AG20443 (cell line): Measurements from ENCODE around the gene SLC15A3.

ENCODE experiments used
- DNase-seq: peaks from one replicate; pipeline ENCODE4 v3.0.0; 2012; ENCODE audit warnings: low spot score, mixed read lengths

Gene SLC15A3

GRCh38 chr11:60928563-60929001 is 23.4 kb downstream of the SLC15A3 start:
- DNase-seq = no peak

- no peak for DNase-seq
Observed at GRCh38 chr11:60927600-60927999, 24.4 kb downstream of the SLC15A3 start.

GRCh38 chr11:60927061-60927592 is 24.8 kb downstream of the SLC15A3 start:
- DNase-seq = no peak

GRCh38 chr11:60926500-60926899 is 25.5 kb downstream of the SLC15A3 start:
- DNase-seq = no peak

GRCh38 chr11:60925868-60926267 is 26.1 kb downstream of the SLC15A3 start:
- no peak for DNase-seq

- no peak for DNase-seq
Observed at GRCh38 chr11:60924906-60925853, 26.8 kb downstream of the SLC15A3 start.

GRCh38 chr11:60924110-60924905 is 27.7 kb downstream of the SLC15A3 start, which contains the start of gene TMEM132A:
TSS of gene TMEM132A (plus strand) at chr11:60924460. CDS start at chr11:60924634, 174 bp downstream.
- DNase-seq = peak; percentile 94

GRCh38 chr11:60923800-60924109 is 28.2 kb downstream of the SLC15A3 start:
- DNase-seq = no peak

GRCh38 chr11:60923326-60923725 is 28.6 kb downstream of the SLC15A3 start:
- no peak for DNase-seq

GRCh38 chr11:60922906-60923305 is 29.1 kb downstream of the SLC15A3 start:
- no peak for DNase-seq

- no peak for DNase-seq
Observed at GRCh38 chr11:60921777-60922335, 30.1 kb downstream of the SLC15A3 start.

- DNase-seq = no peak
Observed at GRCh38 chr11:60921259-60921658, 30.7 kb downstream of the SLC15A3 start.

- DNase-seq = no peak
Observed at GRCh38 chr11:60919956-60920355, 32.0 kb downstream of the SLC15A3 start.

- no peak for DNase-seq
Observed at GRCh38 chr11:60919320-60919719, 32.7 kb downstream of the SLC15A3 start.

- no peak for DNase-seq
Observed at GRCh38 chr11:60918939-60919265, 33.1 kb downstream of the SLC15A3 start.

GRCh38 chr11:60918251-60918938 is 33.6 kb downstream of the SLC15A3 start:
- no peak for DNase-seq

- DNase-seq = no peak
Observed at GRCh38 chr11:60917267-60917666, 34.7 kb downstream of the SLC15A3 start.

GRCh38 chr11:60916669-60917206 is 35.2 kb downstream of the SLC15A3 start:
- no peak for DNase-seq

- DNase-seq = peak; percentile 86
Observed at GRCh38 chr11:60915248-60915914, 36.6 kb downstream of the SLC15A3 start.

- DNase-seq = peak; percentile 59
Observed at GRCh38 chr11:60914633-60915247, 37.2 kb downstream of the SLC15A3 start.
